ENCODE data around the gene ZBTB25.

- no peak for TF ChIP-seq ZBTB7A (IDR thresholded peaks at IDR 0.05; ENCODE audit: low read depth)
- no peak for TF ChIP-seq FOXM1 (IDR thresholded peaks at IDR 0.05; ENCODE audit: borderline replicate concordance, low read depth)
- no peak for TF ChIP-seq EGR1 (IDR thresholded peaks at IDR 0.05)
- no peak for TF ChIP-seq YY1 (IDR thresholded peaks at IDR 0.05; ENCODE audit: low read depth)
- TF ChIP-seq TAF1 (IDR thresholded peaks at IDR 0.05; ENCODE audit: low read depth), result no peak
- TF ChIP-seq REST (IDR thresholded peaks at IDR 0.05; ENCODE audit: low read depth), result no peak
- no peak for TF ChIP-seq RAD21 (IDR thresholded peaks at IDR 0.05; ENCODE audit: low read depth)
- TF ChIP-seq TEAD4 (IDR thresholded peaks at IDR 0.05), result no peak
- no peak for TF ChIP-seq NFIC (IDR thresholded peaks at IDR 0.05)
- no peak for TF ChIP-seq EP300 (IDR thresholded peaks at IDR 0.05; ENCODE audit: borderline replicate concordance)
- no peak for TF ChIP-seq CEBPB (IDR thresholded peaks at IDR 0.05)
These were observed 40.4 kb downstream of the ZBTB25 start for GRCh38 chr14:64463195-64463594.

All from Ishikawa (cell line).